HepG2 (cell line): ENCODE results near the gene SENP7.

Source experiments
- ATF1 ChIP-seq: IDR thresholded peaks from 2 replicates; pipeline ENCODE4 v1.6.1; 2016; ENCODE audit warnings: mild to moderate bottlenecking, control low read depth
- HDAC1 ChIP-seq: sonication (generic); formaldehyde crosslinking; IDR thresholded peaks from 2 replicates; pipeline ENCODE4 v1.5.1; 2020; ENCODE audit warnings: mild to moderate bottlenecking, missing genetic modification reagents
- PHF8 ChIP-seq: sonication (generic); formaldehyde crosslinking; IDR thresholded peaks from 2 replicates; pipeline ENCODE4 v1.5.0; 2020; ENCODE audit warnings: missing genetic modification reagents
- TCF7 ChIP-seq: sonication (generic); IDR thresholded peaks from 2 replicates; pipeline ENCODE4 v1.6.1; 2016; ENCODE audit warnings: antibody characterized with exemption, low read depth
- ZNF180 ChIP-seq: sonication (generic); formaldehyde crosslinking; IDR thresholded peaks from 2 replicates; pipeline ENCODE4 v1.4.0; 2020; ENCODE audit warnings: low read depth, missing genetic modification reagents, borderline replicate concordance
- ZNF556 ChIP-seq: sonication (generic); formaldehyde crosslinking; IDR thresholded peaks from 2 replicates; pipeline ENCODE4 v1.4.0; 2020; ENCODE audit warnings: mild to moderate bottlenecking, missing genetic modification reagents, borderline replicate concordance
- ZNF776 ChIP-seq: sonication (generic); formaldehyde crosslinking; IDR thresholded peaks from 2 replicates; pipeline ENCODE4 v1.4.0; 2020; ENCODE audit warnings: mild to moderate bottlenecking, missing genetic modification reagents
- ZSCAN21 ChIP-seq: sonication (generic); formaldehyde crosslinking; IDR thresholded peaks from 2 replicates; pipeline ENCODE4 v1.8.0; 2022; ENCODE audit warnings: mild to moderate bottlenecking, missing genetic modification reagents, moderate library complexity, borderline replicate concordance
- TF ChIP-seq, protein P1 (sequence below): sonication (generic); formaldehyde crosslinking; IDR thresholded peaks from 2 replicates; pipeline ENCODE4 v1.4.0; 2020; ENCODE audit warnings: missing genetic modification reagents
- TF ChIP-seq, protein P2 (sequence below): sonication (generic); formaldehyde crosslinking; IDR thresholded peaks from 2 replicates; pipeline ENCODE4 v1.9.0; 2021; ENCODE audit warnings: missing genetic modification reagents, borderline replicate concordance
- TF ChIP-seq, protein P3 (sequence below): sonication (generic); formaldehyde crosslinking; IDR thresholded peaks from 2 replicates; pipeline ENCODE4 v1.4.0; 2020; ENCODE audit warnings: missing genetic modification reagents

DNA sequence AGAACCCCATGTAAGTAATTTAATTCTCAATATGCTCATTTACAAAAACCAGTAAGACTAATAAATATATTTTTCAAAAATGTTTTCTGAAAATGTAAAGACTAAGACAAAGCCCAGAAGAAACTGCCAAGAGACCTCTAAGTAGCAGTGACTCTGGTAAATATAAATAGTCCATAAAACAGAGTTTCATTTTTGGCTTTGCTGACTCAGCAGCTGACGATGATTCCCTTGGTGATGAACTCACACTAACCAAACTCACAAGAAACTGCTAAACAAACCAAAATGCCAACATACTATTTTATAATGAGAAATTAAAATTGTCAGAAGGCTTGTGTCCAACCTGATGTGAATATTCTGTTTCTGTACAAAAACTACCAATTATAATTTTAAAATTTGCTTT lies 161.2 kb downstream of the SENP7 start:
- no peak for TF ChIP-seq ZSCAN21
- no peak for TF ChIP-seq HDAC1 (CRISPR knock-in tag)
- TF ChIP-seq, protein P1, sequence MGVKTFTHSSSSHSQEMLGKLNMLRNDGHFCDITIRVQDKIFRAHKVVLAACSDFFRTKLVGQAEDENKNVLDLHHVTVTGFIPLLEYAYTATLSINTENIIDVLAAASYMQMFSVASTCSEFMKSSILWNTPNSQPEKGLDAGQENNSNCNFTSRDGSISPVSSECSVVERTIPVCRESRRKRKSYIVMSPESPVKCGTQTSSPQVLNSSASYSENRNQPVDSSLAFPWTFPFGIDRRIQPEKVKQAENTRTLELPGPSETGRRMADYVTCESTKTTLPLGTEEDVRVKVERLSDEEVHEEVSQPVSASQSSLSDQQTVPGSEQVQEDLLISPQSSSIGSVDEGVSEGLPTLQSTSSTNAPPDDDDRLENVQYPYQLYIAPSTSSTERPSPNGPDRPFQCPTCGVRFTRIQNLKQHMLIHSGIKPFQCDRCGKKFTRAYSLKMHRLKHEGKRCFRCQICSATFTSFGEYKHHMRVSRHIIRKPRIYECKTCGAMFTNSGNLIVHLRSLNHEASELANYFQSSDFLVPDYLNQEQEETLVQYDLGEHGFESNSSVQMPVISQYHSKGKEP (CRISPR knock-in tag): no peak
- TF ChIP-seq, protein P2, sequence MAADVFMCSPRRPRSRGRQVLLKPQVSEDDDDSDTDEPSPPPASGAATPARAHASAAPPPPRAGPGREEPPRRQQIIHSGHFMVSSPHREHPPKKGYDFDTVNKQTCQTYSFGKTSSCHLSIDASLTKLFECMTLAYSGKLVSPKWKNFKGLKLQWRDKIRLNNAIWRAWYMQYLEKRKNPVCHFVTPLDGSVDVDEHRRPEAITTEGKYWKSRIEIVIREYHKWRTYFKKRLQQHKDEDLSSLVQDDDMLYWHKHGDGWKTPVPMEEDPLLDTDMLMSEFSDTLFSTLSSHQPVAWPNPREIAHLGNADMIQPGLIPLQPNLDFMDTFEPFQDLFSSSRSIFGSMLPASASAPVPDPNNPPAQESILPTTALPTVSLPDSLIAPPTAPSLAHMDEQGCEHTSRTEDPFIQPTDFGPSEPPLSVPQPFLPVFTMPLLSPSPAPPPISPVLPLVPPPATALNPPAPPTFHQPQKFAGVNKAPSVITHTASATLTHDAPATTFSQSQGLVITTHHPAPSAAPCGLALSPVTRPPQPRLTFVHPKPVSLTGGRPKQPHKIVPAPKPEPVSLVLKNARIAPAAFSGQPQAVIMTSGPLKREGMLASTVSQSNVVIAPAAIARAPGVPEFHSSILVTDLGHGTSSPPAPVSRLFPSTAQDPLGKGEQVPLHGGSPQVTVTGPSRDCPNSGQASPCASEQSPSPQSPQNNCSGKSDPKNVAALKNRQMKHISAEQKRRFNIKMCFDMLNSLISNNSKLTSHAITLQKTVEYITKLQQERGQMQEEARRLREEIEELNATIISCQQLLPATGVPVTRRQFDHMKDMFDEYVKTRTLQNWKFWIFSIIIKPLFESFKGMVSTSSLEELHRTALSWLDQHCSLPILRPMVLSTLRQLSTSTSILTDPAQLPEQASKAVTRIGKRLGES (CRISPR knock-in tag): no peak
- TF ChIP-seq PHF8 (CRISPR knock-in tag): no peak
- no peak for TF ChIP-seq ZNF180 (CRISPR knock-in tag)
- TF ChIP-seq, protein P3, sequence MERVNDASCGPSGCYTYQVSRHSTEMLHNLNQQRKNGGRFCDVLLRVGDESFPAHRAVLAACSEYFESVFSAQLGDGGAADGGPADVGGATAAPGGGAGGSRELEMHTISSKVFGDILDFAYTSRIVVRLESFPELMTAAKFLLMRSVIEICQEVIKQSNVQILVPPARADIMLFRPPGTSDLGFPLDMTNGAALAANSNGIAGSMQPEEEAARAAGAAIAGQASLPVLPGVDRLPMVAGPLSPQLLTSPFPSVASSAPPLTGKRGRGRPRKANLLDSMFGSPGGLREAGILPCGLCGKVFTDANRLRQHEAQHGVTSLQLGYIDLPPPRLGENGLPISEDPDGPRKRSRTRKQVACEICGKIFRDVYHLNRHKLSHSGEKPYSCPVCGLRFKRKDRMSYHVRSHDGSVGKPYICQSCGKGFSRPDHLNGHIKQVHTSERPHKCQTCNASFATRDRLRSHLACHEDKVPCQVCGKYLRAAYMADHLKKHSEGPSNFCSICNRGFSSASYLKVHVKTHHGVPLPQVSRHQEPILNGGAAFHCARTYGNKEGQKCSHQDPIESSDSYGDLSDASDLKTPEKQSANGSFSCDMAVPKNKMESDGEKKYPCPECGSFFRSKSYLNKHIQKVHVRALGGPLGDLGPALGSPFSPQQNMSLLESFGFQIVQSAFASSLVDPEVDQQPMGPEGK (CRISPR knock-in tag): no peak
- no peak for TF ChIP-seq ZNF556 (CRISPR knock-in tag)
- TF ChIP-seq ZNF776: no peak
- TF ChIP-seq TCF7: no peak
- TF ChIP-seq ATF1: no peak
